Pancreas (tissue), 10 donors: Measurements from ENCODE around the gene HDAC4. TPM values are rescaled to one million over a fixed set of nuclear protein-coding genes. Genes with fewer than 3 reads are reported as not detected.
A peak's percentile ranks its signal among the peaks of the same experiment; 100 is the strongest.

Source experiments
- ATAC-seq, 4 donors: fragments of 200-7000 bp; cut with Tn5 transposase; one replicate each; pipeline versions ENCODE4 v1.8.0 to v1.9.1; 2020; ENCODE audit warnings: mild to moderate bottlenecking in 4 of 4, moderate library complexity in 4 of 4
- DNase-seq, 6 donors: peaks; one replicate each; pipeline ENCODE4 v3.0.0-alpha.2; 2020
- FAIRE-seq: peaks from 2 replicates; lab custom pipeline; 2012; peaks lifted over from hg19 to GRCh38; lab: Jason Lieb, UNC
- H3K27ac ChIP-seq, 4 donors: fragments of 200-600 bp; sonication (generic); 1 replicate in 3 of 4; 2 replicates in 1 of 4; pipeline versions ENCODE4 v1.5.0 to v1.8.0; 2020
- H3K27me3 ChIP-seq, 4 donors: fragments of 200-600 bp; one replicate each; pipeline ENCODE4 v1.8.0; 2021
- H3K36me3 ChIP-seq, 3 donors: fragments of 200-600 bp; sonication (generic) in 1 of 3; one replicate each; pipeline versions ENCODE4 v1.5.0 to v1.8.0; 2020 to 2021
- H3K4me1 ChIP-seq, 3 donors: fragments of 200-600 bp; one replicate each; pipeline ENCODE4 v1.8.0; 2021
- H3K4me3 ChIP-seq, 4 donors: fragments of 200-600 bp; sonication (generic) in 2 of 4; one replicate each; pipeline versions ENCODE4 v1.5.0 to v1.8.0; 2020 to 2021
- H3K9me3 ChIP-seq, 4 donors: fragments of 200-600 bp; one replicate each; pipeline ENCODE4 v1.8.0; 2021
- CTCF ChIP-seq, 4 donors: fragments of 200-600 bp; sonication (generic) in 3 of 4; IDR thresholded peaks; one replicate each; pipeline versions ENCODE4 v1.5.0 to v1.8.0; 2021; ENCODE audit warnings: antibody characterized with exemption in 4 of 4
- WGBS, 2 donors: extraction: QIAGEN DNeasy Blood & Tissue Kit; methylation state at CpG; one replicate each; pipeline ENCODE4 v1.1.7; 2013; 5-methylcytosine and 5-hydroxymethylcytosine counted together
- intact Hi-C, 3 donors: fragments of 100-400 bp; cut with DNase I; formaldehyde crosslinking; loops; one replicate each; pipeline versions ENCODE4 v1.11.1 to v1.14.2; 2022
- polyA plus RNA-seq, 2 donors: library from polyadenylated mRNA; stranded (reverse); fragments of 200-250 nt; gene quantifications; one replicate each; pipeline ENCODE4 v1.2.3, GENCODE V29; 2013
- total RNA-seq, 6 donors: library from RNA; stranded (reverse); fragmentation: NEBNext Ultra II Directional in 4 of 6; extraction: Animal tissue kit (Norgen Biotek cat#: 25700) in 4 of 6; gene quantifications; one replicate each; pipeline versions ENCODE4 v1.2.1 to v1.2.4, GENCODE V29; 2021 to 2023
- donor health status: healthy with polysubstance abuse.
- donor health status: DM: no; HTN: no; CAD: no; lungs with moderate emphysema.
- donor health status: DM: no; HTN: no; CAD: no.
- donor health status: control.
- donor health status: control.
- donor health status: Bipolar disorder and iron deficiency.
- donor health status: DM: yes; HTN: yes; CAD: no.
- donor health status: DM: no; HTN: no; CAD: no.
- donor health status: DM: no; HTN: no; CAD: no.
- donor health status: DM: yes; HTN: yes; CAD: no.

HDAC4 gene
- total and polyA plus RNA-seq, 8 donors = 8.2 to 31.8 (median 16.6) TPM

- no peaks in the 10 kb centered on the region for H3K27me3 ChIP-seq
- ATAC-seq = no peak
- 81 to 83% methylated on average over 5 of the region's 5 CpGs for WGBS, 2 donors
- no peak overlapping the region for H3K27ac ChIP-seq
- no peak for DNase-seq
- H3K4me3 ChIP-seq = no peak overlapping the region
- no peaks in the 10 kb centered on the region for H3K9me3 ChIP-seq
- intact Hi-C loops = no loop called here
- FAIRE-seq = no peak
- H3K36me3 ChIP-seq = no peaks in the 10 kb centered on the region
- no peak for TF ChIP-seq CTCF (IDR thresholded peaks at IDR 0.05)
- peaks cover 6 to 12% (median 9%) of the 10 kb centered on the region in 3 donors for H3K4me1 ChIP-seq
Measured at GRCh38 chr2:239245107-239245506, 155.7 kb downstream of the HDAC4 start.

- H3K36me3 ChIP-seq = no peaks in the 10 kb centered on the region
- H3K4me1 ChIP-seq = peaks cover 6 to 12% (median 9%) of the 10 kb centered on the region in 3 donors
- 91 to 93% methylated on average over 5 of the region's 5 CpGs for WGBS, 2 donors
- no peak overlapping the region for H3K4me3 ChIP-seq
- DNase-seq (no peak), FAIRE-seq (no peak), ATAC-seq (no peak)
- H3K27ac ChIP-seq = no peak overlapping the region
- TF ChIP-seq CTCF (IDR thresholded peaks at IDR 0.05) = no peak
- intact Hi-C loops = no loop called here
- H3K27me3 ChIP-seq = no peaks in the 10 kb centered on the region
- H3K9me3 ChIP-seq = no peaks in the 10 kb centered on the region
Measured at GRCh38 chr2:239244625-239245024, 156.2 kb downstream of the HDAC4 start.

GRCh38 chr2:239241431-239241960 is 159.3 kb downstream of the HDAC4 start:
- 93 to 94% methylated on average over 1 of the region's 1 CpG for WGBS, 2 donors
- TF ChIP-seq CTCF (IDR thresholded peaks at IDR 0.05) = no peak
- intact Hi-C loops = no loop called here
- no peak overlapping the region for H3K27ac ChIP-seq
- H3K27me3 ChIP-seq = no peaks in the 10 kb centered on the region
- H3K4me3 ChIP-seq = no peak overlapping the region
- ATAC-seq = no peak
- no peak for FAIRE-seq
- H3K36me3 ChIP-seq = no peaks in the 10 kb centered on the region
- no peaks in the 10 kb centered on the region for H3K9me3 ChIP-seq
- DNase-seq = no peak
- H3K4me1 ChIP-seq = peaks cover 6 to 9% (median 8%) of the 10 kb centered on the region in 3 donors

GRCh38 chr2:239240414-239240881 is 160.4 kb downstream of the HDAC4 start:
- FAIRE-seq (no peak), DNase-seq (no peak), ATAC-seq (peak; percentile 24 to 76 (median 62))
- intact Hi-C loops = no loop called here
- no peaks in the 10 kb centered on the region for H3K27me3 ChIP-seq
- 79 to 83% methylated on average over 15 of the region's 15 CpGs for WGBS, 2 donors
- H3K27ac ChIP-seq = no peak overlapping the region
- no peaks in the 10 kb centered on the region for H3K9me3 ChIP-seq
- no peak for TF ChIP-seq CTCF (IDR thresholded peaks at IDR 0.05)
- H3K4me3 ChIP-seq = no peak overlapping the region
- no peaks in the 10 kb centered on the region for H3K36me3 ChIP-seq
- H3K4me1 ChIP-seq = peaks cover 2 to 8% (median 2%) of the 10 kb centered on the region in 3 donors
